Measurements from ENCODE around the gene KIF2C. TPM values are rescaled to one million over a fixed set of nuclear protein-coding genes. Genes with fewer than 3 reads are reported as not detected.
"Not testable (repeated sequence)": the region's sequence is repeated elsewhere in the genome, so short reads cannot be mapped to it uniquely, and the experiment has no call there.

The KIF2C gene
- total RNA-seq, 1 donor from 2014 or later = 2.9 TPM

DNA sequence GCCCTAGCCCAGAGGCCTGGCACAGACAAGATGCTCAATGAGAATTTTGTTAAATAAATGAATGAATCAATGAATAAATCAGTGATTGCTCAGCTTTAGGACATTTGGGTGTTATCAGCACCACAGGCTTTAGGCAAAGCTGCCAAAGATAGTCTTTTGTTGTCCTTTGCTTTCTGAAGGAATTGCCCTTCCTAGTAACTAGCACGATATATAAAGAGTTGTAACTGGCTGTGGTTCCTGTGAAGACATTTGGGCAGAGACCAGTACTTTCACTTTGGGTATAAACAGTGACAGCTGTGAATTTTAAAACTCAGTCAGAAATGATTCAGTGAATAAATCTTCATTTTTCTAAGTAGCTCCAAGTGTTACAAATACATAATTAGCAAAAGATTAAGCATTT lies 22.0 kb upstream of the KIF2C start:
- FAIRE-seq (no peak), DNase-seq (ENCODE audit: low spot score in 2 of 2) (no peak)

GRCh38 chr1:44718091-44718490 lies 21.5 kb upstream of the KIF2C start:
- DNase-seq (ENCODE audit: low spot score in 2 of 2) = no peak
- no peak for FAIRE-seq

DNA sequence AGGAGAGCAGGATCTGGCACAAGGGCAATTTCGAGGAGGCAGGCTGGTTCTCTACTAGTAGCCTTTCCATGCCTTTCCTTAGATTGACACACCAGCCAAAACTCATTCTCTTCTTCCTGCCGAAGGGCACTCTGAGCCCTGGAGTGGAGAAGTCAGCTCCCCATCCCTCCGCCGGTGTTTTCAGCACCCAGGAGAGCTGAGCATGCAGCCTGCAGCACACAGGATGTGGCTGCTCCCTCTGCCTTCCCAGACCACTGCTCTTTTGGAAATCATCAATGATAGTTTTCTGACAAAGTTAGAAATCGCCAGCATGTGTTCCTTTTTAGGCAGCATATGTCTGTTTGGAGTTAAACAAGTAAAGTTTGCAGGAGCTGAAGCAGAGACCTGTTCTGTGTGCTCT lies 20.3 kb upstream of the KIF2C start:
- DNase-seq (ENCODE audit: low spot score in 2 of 2) (no peak), FAIRE-seq (no peak)

DNA sequence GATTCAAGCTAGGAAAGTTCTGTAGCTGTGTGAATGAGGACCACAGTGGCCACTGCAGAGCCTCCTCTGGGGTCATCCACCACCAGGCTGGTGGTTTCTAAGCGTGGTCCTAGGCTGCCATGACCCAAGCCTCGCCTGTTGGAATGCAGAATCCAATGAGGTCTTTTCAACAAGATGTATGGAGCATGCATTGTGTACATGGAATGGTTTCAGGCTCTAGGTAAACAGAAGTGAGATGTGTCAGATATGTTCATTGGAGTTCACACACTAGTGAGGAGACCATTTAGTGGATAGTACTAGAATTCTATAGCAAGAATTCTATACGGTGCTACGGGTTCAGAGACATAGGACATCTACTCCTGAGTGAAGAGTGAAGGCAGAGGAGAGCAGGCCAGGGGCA lies 19.4 kb upstream of the KIF2C start:
- FAIRE-seq (no peak), DNase-seq (ENCODE audit: low spot score in 2 of 2) (no peak)

DNA sequence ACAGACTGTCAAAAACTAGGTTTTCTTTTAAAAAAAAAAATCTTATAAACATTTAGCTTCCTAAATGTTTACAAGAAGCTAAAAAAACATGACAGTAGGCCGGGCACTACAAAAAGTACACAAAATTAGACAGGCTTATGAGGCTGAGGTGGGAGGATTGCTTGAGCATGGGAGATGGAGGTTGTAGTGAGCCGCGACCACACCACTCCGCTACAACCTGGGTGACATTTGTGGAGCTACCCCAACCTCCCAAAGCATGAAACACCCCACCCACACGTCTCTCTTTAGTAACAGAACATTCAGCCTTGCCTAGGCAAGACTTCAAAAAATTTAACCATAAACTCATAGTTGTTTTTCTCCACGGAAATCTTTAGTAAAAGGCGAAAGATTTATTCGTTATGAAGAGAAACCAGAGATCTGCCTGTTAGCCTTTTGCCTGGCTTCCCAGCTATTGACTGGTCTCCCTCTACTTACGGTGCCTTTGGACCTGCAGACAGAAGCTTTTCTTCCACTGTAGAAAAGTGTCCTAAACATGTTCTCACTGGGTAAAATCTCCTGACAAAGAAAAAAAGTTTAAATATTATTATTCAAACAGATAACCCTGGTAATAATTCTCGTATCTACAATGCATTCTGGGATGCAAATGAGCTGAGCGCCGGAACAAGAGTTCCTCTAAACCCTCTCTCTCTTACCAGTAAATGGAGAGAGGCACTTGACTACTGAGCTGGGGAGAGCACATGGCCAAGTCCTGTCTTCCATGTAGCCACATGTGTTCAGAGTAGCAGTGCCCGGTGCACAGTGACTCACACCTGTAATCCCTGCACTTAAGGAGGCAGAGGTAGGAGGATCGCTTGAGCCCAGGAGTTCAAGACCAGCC lies 17.9 kb upstream of the KIF2C start:
- peak; percentile 40 to 55 for DNase-seq (ENCODE audit: low spot score in 2 of 2)
- FAIRE-seq = no peak

- no peak for FAIRE-seq
These were observed 16.6 kb upstream of the KIF2C start for GRCh38 chr1:44723064-44723463.

DNA sequence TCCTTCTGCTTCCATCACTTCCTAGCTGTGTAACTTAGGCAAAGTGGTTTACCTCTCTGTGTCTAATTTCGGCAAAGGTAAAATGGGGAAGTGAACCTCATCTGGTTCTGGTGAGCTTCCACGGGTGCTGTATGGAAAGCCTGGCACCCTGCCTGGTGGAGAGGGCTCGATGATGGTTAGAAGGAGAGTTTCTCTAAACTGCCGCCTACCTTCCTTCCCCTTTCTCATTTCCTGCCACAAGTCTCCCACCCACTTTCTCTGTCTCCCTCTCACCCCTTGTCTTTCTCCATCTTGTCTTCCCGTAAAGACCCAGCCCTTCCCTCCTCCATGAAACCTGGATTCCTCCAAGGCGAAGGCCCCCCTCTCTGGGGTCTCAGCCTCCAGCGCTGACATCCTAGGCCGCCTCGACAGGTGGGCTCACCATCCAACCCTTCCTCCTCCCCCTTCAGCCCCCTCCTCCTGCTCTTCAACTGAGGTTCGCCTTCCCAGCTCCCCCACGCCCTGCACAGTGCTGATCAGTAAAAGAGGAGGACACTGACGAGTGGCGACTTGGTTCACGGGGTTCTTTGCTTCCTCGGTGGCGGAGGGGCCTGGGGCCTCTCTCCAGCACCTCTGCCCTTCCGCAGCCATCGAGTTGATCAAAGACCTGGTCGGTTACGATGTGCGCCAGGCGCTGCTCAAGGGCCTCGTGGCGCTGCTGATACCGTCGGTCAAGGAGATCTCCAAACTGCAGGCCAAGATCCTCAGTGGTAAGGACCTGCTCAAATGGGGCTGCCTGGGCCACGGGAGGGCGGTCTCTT lies 15.9 kb upstream of the KIF2C start:
- no peak for FAIRE-seq
- no peak for DNase-seq (ENCODE audit: low spot score in 2 of 2)

More at GRCh38 chr1:44723064-44723463, 16.6 kb upstream of the KIF2C start:
- no peak for DNase-seq (ENCODE audit: low spot score in 2 of 2)

- DNase-seq (ENCODE audit: low spot score in 2 of 2) = no peak
- no peak for FAIRE-seq
These were observed 15.2 kb upstream of the KIF2C start for GRCh38 chr1:44724296-44724954.

GRCh38 chr1:44724955-44725698 lies 14.5 kb upstream of the KIF2C start:
- FAIRE-seq = no peak

DNA sequence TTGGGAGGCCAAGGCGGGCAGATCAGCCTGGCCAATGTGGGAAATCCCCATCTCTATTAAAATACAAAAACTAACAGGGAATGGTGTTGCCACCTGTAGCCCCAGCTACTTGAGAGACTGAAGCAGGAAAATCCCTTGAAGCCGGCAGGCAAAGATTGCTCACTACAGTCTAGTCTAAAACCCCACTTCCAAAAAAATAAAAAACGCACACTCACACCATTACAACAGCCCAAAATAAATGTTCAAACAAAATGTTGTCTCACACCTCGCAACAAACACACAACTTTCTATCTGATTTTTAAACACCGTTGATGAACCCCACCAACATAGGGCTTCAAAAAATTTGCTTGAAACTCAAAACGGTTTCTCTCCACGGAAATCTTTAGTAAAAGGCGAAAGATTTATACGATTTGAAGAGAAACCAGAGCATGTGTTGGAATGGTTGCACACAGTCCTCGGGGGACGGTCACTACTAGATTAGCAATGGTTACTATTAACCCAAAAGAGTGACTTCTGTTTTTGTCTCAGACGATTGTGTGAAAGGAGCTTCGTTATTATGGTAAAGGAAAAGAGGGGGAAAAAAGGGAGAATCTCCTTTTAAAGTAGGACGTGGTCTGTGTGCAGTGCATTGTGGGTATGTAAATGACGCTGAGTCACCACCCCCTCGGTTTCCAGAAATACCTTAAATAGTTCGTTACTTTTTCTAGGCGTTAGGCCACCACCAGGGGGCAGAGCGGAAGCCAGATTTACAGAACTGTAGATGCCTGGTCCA lies 8.7 kb upstream of the KIF2C start, which contains the start of gene RNU5D-1:
RNU5D-1 (minus strand) TSS at position 430 of the 772 bp plus-strand sequence.
- no peak for FAIRE-seq

More at GRCh38 chr1:44724955-44725698, 14.5 kb upstream of the KIF2C start:
- DNase-seq (ENCODE audit: low spot score in 2 of 2) = no peak

DNA sequence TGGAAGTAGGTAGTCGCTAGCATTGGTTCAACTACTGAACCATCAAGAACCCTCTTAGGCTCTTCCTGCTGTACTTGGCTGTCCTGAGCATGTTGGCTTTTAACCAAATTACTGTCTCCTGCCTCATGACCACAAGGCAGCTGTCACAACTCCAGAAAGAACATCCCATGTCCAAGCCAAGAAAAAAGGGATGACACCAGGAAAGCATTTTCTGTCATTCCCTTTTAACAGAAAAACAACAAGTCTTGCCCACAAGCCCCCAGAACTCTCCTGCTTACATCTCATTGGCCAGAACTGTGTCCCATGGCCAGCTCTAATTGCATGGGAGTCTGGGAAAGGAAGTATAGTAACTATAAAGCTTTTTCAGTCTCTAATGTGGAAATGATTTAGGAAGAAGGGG lies 6.3 kb upstream of the KIF2C start:
- no peak for DNase-seq (ENCODE audit: low spot score in 2 of 2)

More for the DNA sequence above, 8.7 kb upstream of the KIF2C start, which contains the start of gene RNU5D-1:
- peak; percentile 80 to 83 for DNase-seq (ENCODE audit: low spot score in 2 of 2)

GRCh38 chr1:44733784-44734183 lies 5.9 kb upstream of the KIF2C start:
- FAIRE-seq (no peak), DNase-seq (ENCODE audit: low spot score in 2 of 2) (no peak)

More for the DNA sequence above, 6.3 kb upstream of the KIF2C start:
- FAIRE-seq = no peak

- DNase-seq (ENCODE audit: low spot score in 2 of 2) (no peak), FAIRE-seq (no peak)
These were observed 3.6 kb upstream of the KIF2C start for GRCh38 chr1:44735992-44736391.

GRCh38 chr1:44738953-44739306 lies 707 bp upstream of the KIF2C start:
- not testable (repeated sequence) for DNase-seq (ENCODE audit: low spot score in 2 of 2); FAIRE-seq

GRCh38 chr1:44740179-44740617 lies 561 bp downstream of the KIF2C start:
- FAIRE-seq = no peak
- DNase-seq (ENCODE audit: low spot score in 2 of 2) = no peak

DNA sequence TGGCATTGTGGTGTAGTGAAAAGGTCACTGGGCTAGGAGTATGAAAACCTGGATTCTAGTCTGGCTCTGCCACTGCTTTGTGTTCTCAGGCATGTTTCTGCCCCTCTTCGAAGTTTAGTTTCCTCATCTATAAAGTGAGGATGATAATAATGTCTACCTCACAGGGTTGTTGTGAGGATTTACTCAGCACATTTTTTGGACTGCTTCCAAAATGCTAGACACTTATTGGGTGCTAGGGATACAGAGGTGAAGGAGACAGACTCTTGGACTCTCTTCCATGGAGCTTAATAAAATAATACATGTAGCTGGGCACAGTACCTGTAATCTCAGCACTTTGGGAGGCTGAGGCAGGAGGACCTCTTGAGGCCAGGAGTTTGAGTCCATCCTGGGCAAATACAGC lies 3.6 kb downstream of the KIF2C start:
- DNase-seq (ENCODE audit: low spot score in 2 of 2) (no peak), FAIRE-seq (no peak)

- FAIRE-seq = no peak
These were observed 8.2 kb downstream of the KIF2C start for GRCh38 chr1:44747878-44748277.

DNA sequence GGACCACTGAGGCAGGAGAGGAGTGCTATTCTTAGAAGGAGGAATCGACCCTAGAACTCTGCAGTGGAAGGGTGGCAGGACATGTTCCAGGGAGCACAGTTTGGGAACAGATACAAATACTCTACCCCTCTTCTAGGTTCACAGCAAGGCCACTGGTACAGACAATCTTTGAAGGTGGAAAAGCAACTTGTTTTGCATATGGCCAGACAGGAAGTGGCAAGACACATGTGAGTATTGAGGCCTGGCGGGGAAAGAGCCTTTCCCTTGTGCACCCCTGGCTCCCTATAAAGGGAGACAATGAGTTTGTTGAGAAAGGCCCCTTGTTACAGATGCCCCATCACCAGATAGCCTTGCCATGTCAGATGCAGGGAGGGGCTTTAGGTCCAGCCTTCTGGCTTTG lies 17.8 kb downstream of the KIF2C start:
- FAIRE-seq (no peak), DNase-seq (ENCODE audit: low spot score in 2 of 2) (no peak)

More at GRCh38 chr1:44747878-44748277, 8.2 kb downstream of the KIF2C start:
- DNase-seq (ENCODE audit: low spot score in 2 of 2) = no peak

DNA sequence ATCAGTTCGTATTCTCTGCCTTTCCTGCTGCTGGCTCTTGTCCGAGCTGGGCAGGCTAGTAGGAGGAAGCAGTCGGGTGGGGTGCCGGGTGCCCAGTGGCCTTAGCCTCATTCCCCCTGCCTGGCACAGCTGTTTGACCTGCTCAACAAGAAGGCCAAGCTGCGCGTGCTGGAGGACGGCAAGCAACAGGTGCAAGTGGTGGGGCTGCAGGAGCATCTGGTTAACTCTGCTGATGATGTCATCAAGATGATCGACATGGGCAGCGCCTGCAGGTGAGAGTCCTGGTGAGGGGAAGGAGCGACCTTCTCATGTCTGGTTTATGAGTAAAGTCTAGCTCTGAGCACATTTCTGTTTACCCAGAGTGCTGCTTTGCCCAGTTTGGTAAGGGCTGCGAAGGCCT lies 19.4 kb downstream of the KIF2C start:
- no peak for DNase-seq (ENCODE audit: low spot score in 2 of 2)
- FAIRE-seq = no peak

Data from frontal cortex (tissue), 4 donors.